GM19438 (cell line): Measurements from ENCODE around the gene TFDP2.
"Not testable (repeated sequence)": the region's sequence is repeated elsewhere in the genome, so short reads cannot be mapped to it uniquely, and the experiment has no call there.

Source experiments
- ATAC-seq: cut with Tn5 transposase; IDR thresholded peaks from one replicate; pipeline ENCODE4 v1.9.1; 2021; ENCODE audit warnings: low read depth; ENCODE audit not compliant: unreplicated experiment

TFDP2 gene

GRCh38 chr3:141974777-141975176, 174.6 kb downstream of the TFDP2 start:
- ATAC-seq: not testable (repeated sequence)

GRCh38 chr3:141972399-141972798, 176.9 kb downstream of the TFDP2 start:
- ATAC-seq: no peak

- no peak for ATAC-seq
Observed at GRCh38 chr3:141971571-141971970, 177.8 kb downstream of the TFDP2 start.

GRCh38 chr3:141969711-141970110, 179.6 kb downstream of the TFDP2 start:
- ATAC-seq: no peak

GRCh38 chr3:141965471-141965870, 183.9 kb downstream of the TFDP2 start:
- no peak for ATAC-seq

GRCh38 chr3:141963301-141963700, 186.0 kb downstream of the TFDP2 start:
- no peak for ATAC-seq

- no peak for ATAC-seq
Observed at GRCh38 chr3:141960731-141961130, 188.6 kb downstream of the TFDP2 start.

GRCh38 chr3:141959589-141960554, 189.5 kb downstream of the TFDP2 start:
- no peak for ATAC-seq

GRCh38 chr3:141955175-141955574, 194.2 kb downstream of the TFDP2 start:
- no peak for ATAC-seq

GRCh38 chr3:141952611-141953010, 196.7 kb downstream of the TFDP2 start:
- ATAC-seq: no peak

GRCh38 chr3:141950572-141951493, 198.5 kb downstream of the TFDP2 start:
- no peak for ATAC-seq

GRCh38 chr3:141949972-141950371, 199.4 kb downstream of the TFDP2 start:
- no peak for ATAC-seq

GRCh38 chr3:141949399-141949798, 199.9 kb downstream of the TFDP2 start:
- ATAC-seq: no peak

GRCh38 chr3:141945726-141946485, 203.4 kb downstream of the TFDP2 start:
- no peak for ATAC-seq

- ATAC-seq: no peak
Observed at GRCh38 chr3:141942006-141942405, 207.3 kb downstream of the TFDP2 start.

- ATAC-seq: no peak
Observed at GRCh38 chr3:141941093-141941492, 208.3 kb downstream of the TFDP2 start.

GRCh38 chr3:141940194-141940776, 209.1 kb downstream of the TFDP2 start:
- no peak for ATAC-seq

GRCh38 chr3:141939759-141940158, 209.6 kb downstream of the TFDP2 start:
- no peak for ATAC-seq

GRCh38 chr3:141938011-141938500, 211.3 kb downstream of the TFDP2 start:
- no peak for ATAC-seq

GRCh38 chr3:141934354-141934753, 215.0 kb downstream of the TFDP2 start:
- ATAC-seq: no peak
